RKO (cell line): Measurements from ENCODE around the gene PMS1.
A peak's percentile ranks its signal among the peaks of the same experiment; 100 is the strongest.
"Not testable (repeated sequence)": the region's sequence is repeated elsewhere in the genome, so short reads cannot be mapped to it uniquely, and the experiment has no call there.

Experiments
- DNase-seq: peaks from one replicate; pipeline ENCODE4 v3.0.0-alpha.2; 2016; ENCODE audit warnings: low spot score

PMS1 gene

DNA sequence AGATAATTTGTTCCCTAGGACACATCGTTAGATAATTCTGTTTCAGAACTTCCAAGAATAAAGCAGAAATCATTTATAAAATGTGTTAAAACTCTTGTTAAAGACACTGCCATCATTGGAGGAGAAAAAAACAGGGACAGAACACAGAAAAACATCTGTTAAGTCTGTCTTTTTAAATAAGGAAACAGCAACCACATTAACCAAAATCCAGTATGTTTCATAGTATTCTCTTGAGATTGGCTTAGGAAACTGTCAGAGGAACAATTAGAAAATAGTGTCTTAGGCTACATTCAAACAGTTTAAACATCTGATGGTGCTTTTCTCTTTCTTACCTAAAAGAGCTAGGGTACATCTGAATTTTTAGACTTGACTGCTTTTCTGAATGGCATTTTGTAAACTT lies 81.6 kb downstream of the PMS1 start:
- DNase-seq = no peak

DNA sequence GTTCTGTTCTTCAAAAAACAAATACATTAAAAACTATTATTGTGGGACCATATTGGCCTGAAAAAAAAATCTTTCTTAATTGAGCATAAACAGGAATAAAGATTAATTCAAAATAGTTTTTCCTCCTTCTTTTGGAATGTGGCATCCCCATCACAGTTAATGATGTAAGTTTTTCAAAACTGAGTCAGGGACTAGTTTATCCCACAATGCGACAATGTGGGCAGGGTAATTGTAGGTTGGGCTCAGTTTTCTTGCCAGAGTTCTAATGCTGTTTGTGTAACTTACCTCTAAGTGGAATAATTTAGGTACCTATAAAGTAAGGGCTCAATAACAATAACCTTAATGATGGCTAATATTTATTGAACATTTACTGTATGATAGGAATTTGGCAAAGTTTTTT lies 82.0 kb downstream of the PMS1 start:
- DNase-seq = no peak

DNA sequence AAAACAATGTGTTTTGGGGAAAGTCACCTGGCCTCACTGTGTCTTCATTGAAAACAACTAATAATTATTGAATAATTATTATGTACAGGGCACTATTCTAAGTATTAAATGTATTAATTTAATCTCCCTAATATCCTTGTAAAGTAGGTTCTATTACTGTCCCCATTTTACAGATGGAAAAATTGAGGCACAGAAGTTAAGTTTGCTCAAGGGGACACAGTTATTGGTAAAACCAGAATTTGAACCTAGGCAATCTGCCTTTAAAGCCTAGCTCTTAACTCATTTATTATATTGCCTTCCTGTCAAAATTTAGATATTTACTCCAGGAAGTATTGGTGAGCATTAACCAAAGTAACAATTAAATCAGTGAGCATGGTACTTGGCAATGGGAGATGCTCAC lies 84.6 kb downstream of the PMS1 start:
- no peak for DNase-seq

DNA sequence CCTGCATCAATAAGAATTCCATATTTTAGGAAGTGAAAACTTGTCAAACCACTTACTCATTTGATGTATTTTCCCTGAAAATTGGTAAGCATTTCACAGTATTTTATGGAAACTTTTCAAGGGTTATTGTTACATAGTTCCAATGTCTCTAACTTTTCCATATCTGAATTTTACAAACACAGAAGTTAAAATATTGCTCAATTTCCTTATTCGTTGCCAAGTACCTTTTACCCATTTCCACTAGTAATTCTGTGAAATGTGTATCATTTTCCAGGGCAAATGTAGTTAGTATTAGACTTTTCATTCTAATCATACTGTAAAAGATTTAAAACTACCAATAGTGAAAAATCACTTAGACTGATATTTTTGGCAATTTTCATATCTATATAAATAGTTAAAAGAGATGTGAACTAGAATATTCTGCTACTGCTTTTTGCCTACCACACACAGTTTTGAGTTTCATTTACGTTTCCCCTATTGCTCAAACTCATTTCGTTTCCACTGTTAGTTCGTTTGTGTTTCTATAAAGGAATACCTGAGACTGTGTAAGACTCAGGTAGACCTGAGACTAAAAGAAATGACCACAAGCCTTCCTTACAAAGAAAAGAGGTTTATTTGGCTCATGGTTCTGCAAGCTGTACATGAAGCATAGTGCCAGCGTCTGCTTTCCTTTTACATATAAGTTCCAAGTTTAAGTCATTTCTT lies 86.3 kb downstream of the PMS1 start:
- no peak for DNase-seq

DNA sequence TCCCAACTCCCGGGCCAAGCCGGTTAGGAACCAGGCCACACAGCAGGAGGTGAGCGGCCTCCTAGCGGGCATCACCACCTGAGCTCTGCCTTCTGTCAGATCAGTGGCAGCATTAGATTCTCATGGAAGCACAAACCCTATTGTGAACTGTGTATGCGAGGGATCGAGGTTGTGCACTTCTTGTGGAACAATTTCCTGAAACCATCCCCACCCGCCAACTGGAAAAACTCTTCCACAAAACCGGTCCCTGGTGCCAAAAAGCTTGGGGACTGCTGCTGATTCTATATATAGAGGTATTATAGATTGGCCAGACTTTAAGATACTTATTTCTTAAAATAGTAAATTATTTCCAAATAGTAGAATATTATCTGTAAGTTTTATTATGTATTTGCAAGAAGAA lies 89.4 kb downstream of the PMS1 start:
- no peak for DNase-seq

DNA sequence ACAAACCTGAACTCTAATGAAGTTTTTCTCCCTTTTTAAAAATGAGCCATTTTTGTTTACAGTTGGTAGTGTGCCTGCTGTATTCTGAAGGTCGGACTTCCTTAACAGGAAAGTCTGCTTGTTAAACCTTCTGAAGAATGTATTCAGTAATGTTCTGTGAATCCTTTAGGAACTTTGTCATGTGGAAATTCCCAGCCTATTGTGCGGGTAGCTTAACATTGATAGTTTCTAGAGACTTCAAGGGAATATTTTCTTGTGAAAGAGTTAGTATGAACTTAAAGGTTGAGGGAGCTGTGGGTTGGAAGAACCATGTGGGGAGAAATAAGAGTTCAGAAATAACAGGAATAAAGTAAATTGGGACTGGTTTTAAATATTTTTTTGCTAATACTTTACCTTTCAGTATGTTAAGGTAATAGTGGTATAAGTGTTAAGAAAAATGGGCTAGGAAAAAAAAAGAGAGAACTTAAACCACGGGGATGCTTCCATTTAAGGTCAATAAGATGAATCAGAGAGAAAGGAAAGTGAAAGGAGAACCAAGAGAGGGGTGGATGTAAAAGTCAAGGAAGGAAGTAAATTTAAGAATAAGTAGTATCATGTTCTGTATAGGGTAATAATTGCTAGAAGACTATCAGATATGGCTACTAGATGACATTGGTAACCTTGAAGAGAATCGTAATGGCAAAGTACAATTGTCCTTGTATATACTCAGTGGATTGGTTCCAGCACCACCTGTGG lies 90.5 kb downstream of the PMS1 start:
- DNase-seq = no peak

DNA sequence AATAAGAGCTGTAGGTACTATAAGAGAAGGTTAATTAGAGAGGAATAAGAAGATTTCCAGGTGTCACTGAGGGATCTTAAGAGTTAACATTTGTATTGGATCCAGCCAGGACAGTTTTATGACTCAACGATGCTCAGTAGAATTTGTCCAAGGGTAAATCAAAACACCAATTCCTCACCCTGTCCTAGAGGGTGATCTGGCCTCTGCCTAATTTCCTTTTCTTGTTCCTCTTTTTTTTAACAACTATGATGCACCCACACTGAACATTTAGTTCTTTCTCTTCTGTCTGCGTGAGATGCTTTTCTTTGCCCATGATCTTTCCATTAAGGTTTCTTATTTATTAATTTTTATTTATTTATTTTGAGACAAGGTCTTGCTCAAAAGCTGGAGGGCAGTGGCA lies 92.0 kb downstream of the PMS1 start:
- DNase-seq = no peak

DNA sequence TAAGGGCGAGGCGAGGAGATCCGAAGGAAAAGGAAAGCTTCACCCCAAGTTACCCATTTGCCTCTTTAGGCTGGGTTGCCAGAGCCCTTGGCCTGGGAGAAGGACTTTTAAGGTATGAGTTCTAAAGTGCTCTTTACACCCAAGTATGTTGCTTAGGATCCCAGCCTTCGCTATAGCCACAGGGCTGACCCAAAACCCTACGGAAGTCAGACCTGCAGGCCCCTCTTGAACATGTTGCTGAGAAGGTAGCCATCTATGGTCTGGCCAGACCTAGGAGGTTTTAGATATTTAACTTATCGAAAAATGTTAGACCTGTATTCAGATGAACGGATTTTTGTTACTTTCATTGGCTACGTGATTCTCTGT lies 95.4 kb downstream of the PMS1 start:
- no peak for DNase-seq

DNA sequence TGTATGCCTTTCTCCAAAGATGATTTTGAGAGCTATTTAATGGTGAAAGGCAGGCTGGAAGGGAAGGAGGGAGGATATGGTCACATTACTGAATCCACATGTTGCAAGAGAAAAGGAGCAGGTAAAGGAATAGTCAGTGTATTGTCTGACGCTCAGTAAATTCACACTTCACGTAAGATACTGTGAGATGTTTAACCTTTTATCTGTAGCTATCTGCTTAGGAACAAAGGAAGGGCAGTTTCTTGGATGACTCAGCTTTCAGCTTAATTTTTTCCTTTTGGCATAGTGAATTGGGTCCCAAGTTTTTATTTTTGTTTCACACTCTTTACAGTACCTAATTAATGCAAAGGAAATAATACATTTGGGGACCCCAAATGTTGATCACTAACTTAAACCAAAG lies 96.2 kb downstream of the PMS1 start:
- DNase-seq = no peak

DNA sequence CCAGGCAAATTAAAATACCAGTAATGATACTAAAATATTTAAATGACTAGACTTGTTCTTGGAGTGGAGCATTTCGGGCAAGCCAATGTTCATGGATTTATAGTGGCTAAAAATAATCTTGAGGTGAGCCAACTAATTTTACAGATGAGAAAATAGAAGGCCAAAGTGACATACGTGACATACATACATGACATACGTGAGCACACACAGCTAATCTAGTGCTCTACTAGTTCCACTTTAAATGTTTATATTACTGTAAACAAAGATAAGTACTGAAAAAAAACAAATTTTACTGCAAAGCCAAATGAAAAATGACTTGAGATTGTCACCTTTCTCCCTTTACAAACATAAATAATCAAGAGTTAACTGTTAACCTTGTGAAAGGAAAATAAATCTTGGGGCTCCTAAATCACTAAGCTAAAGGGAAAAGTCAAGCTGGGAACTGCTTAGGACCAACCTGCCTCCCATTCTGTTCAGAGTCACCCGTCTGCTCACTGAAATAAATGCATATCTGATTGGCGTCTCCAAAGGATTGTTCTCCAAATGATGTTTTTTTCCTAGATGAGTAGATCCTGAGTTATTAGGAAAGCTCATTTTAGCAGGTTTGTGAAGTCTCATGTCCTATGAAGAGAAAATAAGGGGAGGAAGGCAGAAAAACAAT lies 96.7 kb downstream of the PMS1 start:
- DNase-seq = no peak

DNA sequence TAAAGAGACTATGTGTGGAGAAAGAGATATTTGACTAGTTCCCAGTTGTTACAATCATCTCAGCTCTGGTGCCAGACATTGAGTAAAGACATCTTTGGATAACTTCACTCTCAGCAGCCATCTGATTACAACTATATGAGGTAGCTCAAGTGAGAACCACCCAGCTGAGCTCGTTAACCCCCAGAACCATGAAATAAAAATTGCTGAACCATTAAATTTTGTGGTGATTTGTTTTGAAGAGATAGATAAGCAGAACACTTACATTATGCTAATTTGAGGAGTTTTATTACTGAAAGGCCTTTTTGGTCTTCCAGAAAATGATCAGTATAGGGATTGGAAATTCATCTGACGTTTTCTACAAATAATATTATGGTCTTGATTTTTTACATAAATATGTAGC lies 101.1 kb downstream of the PMS1 start:
- no peak for DNase-seq

DNA sequence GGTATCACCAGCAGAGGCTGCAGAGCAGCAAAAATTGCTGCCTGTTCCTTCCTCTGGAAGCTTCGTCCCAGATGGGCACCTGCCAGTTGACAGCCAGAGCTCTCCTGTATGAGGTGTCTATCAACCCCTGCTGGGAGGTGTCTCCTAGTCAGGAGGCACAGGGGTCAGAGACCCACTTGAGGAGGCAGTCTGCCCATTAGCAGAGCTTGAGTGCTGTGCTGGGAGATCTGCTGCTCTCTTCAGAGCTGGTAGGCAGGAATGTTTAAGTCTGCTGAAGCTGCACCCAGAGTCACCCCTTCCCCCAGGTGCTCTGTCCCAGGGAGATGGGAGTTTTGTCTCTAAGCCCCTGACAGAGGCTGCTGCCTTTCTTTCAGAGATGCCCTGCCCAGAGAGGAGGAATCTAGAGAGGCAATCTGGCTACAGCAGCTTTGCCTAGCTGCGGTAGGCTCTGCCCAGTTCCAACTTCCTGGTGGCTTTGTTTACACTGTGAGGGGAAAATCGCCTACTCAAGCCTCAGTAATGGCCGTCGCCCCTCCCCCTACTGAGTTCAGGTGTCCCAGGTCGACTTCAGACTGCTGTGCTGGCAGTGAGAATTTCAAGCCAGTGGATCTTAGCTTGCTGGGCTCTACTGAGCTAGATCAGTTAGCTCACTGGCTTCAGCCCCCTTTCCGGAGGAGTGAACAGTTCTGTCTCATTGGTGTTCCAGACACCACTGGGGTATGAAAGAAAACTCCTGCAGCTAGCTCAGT lies 108.5 kb downstream of the PMS1 start:
- not testable (repeated sequence) for DNase-seq

DNA sequence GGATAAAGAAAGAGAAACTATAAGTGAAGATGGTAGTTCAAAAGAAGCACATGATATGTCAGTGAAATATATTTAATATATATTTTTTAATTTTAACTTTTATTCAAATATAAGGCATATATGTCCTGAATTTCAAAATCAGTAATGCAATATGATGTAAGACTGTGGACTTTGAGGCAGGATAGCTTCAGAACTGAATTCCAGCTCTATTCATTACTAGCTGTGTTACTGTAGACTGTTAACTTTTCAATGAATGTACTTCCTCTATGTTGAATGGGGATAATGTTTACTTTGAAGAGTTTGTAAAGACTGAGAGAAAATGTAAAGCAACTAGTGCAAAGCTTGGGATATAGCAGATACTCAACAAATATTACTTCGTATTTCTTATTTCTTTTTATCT lies 112.6 kb downstream of the PMS1 start:
- no peak for DNase-seq

DNA sequence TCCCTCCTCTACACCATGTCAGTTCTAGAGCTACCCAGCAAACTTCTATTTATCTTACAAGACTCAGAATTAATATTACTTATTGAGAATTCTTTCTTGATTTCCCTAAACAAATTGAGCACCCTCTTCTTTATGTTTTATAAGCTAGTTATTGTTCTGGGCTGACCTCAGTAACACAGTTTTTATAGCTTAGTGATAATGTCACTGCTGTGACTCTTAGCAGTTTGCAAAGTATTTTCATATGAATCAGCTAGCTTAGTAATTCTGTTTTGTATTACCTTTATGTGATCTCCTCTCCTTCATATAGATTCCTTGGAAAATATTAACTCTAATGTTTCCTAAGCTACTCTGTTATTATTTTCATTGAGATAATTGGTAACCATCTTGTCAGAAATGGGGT lies 114.9 kb downstream of the PMS1 start:
- DNase-seq = peak; percentile 31

DNA sequence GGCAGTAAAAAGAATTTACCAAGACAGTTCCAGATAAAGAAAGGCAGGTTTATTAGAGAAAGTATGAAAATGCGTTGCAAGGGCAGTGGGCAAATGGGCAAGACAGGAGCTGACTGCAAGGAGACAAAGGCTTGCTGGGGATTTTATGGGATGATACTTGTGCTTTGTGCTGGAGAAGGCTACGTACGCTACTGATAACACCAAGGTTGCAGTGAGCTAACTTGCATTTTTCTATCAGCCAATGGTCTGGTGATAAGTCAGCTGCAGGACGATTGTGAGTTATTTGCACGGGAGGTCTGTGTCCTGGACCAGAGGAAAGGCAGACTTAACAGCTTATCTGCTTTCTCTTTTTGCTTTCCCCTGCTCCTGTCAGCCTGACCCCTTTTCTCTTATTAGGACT lies 116.5 kb downstream of the PMS1 start:
- DNase-seq = no peak

DNA sequence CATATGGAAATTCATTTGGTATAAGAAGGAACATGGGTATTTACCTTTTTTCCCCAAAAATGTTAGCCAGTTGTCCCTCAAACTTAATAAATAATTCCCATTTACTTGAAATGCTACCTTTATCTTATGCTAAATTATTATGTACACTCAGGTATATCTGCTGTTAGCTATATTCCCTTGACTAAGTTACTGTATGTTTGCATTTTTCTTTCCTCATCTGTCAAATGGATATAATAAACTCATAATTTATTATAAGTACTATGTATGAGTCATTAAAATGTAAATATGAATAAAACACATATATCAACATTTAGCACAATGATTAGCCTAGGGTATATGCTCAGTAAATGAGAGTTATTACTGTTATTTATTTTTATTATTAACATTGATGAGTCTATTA lies 117.4 kb downstream of the PMS1 start:
- DNase-seq = no peak

DNA sequence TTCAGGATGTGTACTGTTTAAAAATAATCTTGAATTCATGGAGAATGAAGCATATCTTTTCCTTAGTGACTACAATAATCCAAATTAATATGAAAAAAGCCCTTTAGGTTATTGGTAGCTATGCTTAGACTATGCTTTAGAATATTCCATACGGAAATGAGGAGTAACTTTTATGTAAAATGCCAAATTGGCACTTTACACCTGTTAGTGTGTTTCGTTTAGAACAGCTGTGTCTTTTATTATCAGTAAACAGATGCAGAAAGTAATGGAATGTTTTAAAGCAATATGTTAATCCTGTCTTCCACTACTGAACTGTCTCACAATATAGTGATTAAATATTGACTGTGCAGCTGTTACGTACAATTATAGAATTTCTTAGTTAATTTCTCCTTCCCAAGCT lies 129.6 kb downstream of the PMS1 start:
- DNase-seq = no peak

DNA sequence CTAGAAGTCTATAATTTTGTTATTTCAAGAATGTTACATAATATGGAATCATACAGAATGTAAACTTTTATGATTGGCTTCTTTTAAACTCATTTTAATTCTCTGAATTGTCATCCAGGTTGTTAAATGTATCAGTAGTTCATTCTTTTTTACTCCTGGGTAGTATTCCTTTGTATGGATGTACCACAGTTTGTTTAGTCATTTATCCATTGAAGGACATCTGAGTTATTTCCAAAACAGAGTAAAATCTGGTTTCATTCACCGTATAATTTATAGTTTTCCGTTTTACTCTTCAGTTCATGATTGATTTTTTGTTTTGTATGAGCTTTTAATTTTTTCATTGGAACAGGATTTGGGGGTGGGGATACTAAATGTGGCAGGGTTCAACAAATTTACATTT lies 132.4 kb downstream of the PMS1 start:
- no peak for DNase-seq
